Endothelial cell of umbilical vein (primary cell): ENCODE data around the gene MED12L. TPM values are rescaled to one million over a fixed set of nuclear protein-coding genes. Genes with fewer than 3 reads are reported as not detected.

Experiments used
- BruUV-seq: library from RNA; stranded (reverse); fragments of 400-500 nt; replicated peaks from 2 replicates; lab custom pipeline; 2021; lab: Mats Ljungman, UMichigan
- CTCF ChIA-PET: fragments of 300-600, 350-600 bp; sonication (Branson Sonifier 250); formaldehyde crosslinking; loops from one replicate; lab custom pipeline; 2021; ENCODE audit warnings: antibody characterized with exemption, inconsistent platforms; lab: Charles Lee
- POLR2A ChIA-PET: fragments of 300-600, 350-600 bp; sonication (Branson Sonifier 250); formaldehyde crosslinking; loops from one replicate; lab custom pipeline; 2021; ENCODE audit warnings: antibody characterized with exemption, inconsistent platforms; lab: Charles Lee
- DNase-seq: peaks from one replicate; pipeline ENCODE4 v3.0.0-alpha.2; 2011; ENCODE audit warnings: low read depth, low spot score
- FAIRE-seq: peaks from 2 replicates; lab custom pipeline; 2011; peaks lifted over from hg19 to GRCh38; lab: Jason Lieb, UNC
- H2AFZ ChIP-seq: 2 replicates; pipeline ENCODE4 v1.6.0; 2012; ENCODE audit warnings: low read depth, low read length, control low read depth, inconsistent platforms
- H3K27ac ChIP-seq: 2 replicates; pipeline ENCODE4 v1.5.1; 2011; ENCODE audit warnings: low read depth, mild to moderate bottlenecking, control low read depth, low read length, moderate library complexity; ENCODE audit not compliant: insufficient read depth
- H3K27me3 ChIP-seq, 2 experiments: 2 replicates each; pipeline versions ENCODE4 v1.6.0 to v1.6.1; 2011; ENCODE audit warnings: low read length in 2 of 2, mixed read lengths in 1 of 2; ENCODE audit not compliant: control insufficient read depth in 2 of 2, insufficient read depth in 2 of 2
- H3K36me3 ChIP-seq, 2 experiments: 2 replicates in 1 of 2; 3 replicates in 1 of 2; pipeline ENCODE4 v1.5.1; 2011; ENCODE audit warnings: low read length in 2 of 2, mild to moderate bottlenecking in 1 of 2, moderate library complexity in 1 of 2; ENCODE audit not compliant: control insufficient read depth in 2 of 2, insufficient read depth in 2 of 2; ENCODE audit errors: extremely low read depth in 1 of 2
- H3K4me1 ChIP-seq: 3 replicates; pipeline ENCODE4 v1.5.1; 2011; ENCODE audit warnings: mild to moderate bottlenecking, low read length; ENCODE audit not compliant: control insufficient read depth, insufficient read depth; ENCODE audit errors: extremely low read depth
- H3K4me2 ChIP-seq: 2 replicates; pipeline ENCODE4 v1.6.1; 2011; ENCODE audit warnings: low read length, control low read depth, mixed read lengths; ENCODE audit not compliant: insufficient read depth
- H3K4me3 ChIP-seq, 3 experiments: fragments of 200-600 bp in 1 of 3; sonication (generic), shearing (Covaris generic) in 1 of 3; replicated peaks in 1 of 3; 2 replicates each; pipeline ENCODE4 v1.5.1; 2011 to 2016; ENCODE audit warnings: control low read depth in 3 of 3, low read length in 3 of 3, mild to moderate bottlenecking in 2 of 3, inconsistent platforms in 1 of 3, low read depth in 1 of 3, moderate library complexity in 1 of 3; ENCODE audit not compliant: insufficient read depth in 1 of 3
- H3K79me2 ChIP-seq: 2 replicates; pipeline ENCODE4 v1.6.0; 2012; ENCODE audit warnings: low read length, inconsistent platforms; ENCODE audit not compliant: control insufficient read depth, insufficient read depth
- H3K9ac ChIP-seq: replicated peaks from 2 replicates; pipeline ENCODE3; 2011; ENCODE audit warnings: low read length, control low read depth; ENCODE audit not compliant: insufficient read depth; ENCODE audit errors: extremely low read depth
- H3K9me1 ChIP-seq: replicated peaks from 3 replicates; pipeline ENCODE4 v1.6.0; 2011; ENCODE audit warnings: mild to moderate bottlenecking, low read length; ENCODE audit not compliant: control insufficient read depth, insufficient read depth; ENCODE audit errors: extremely low read depth
- H3K9me3 ChIP-seq: replicated peaks from 2 replicates; pipeline ENCODE4 v1.5.1; 2012; ENCODE audit warnings: low read length, inconsistent platforms; ENCODE audit not compliant: control insufficient read depth, insufficient read depth
- H4K20me1 ChIP-seq: replicated peaks from 2 replicates; pipeline ENCODE3; 2011; ENCODE audit warnings: mild to moderate bottlenecking, low read length; ENCODE audit not compliant: control insufficient read depth, insufficient read depth; ENCODE audit errors: extremely low read depth
- CTCF ChIP-seq, 2 donors: IDR thresholded peaks; 1 replicate in 1 of 2; 2 replicates in 1 of 2; pipeline ENCODE4 v1.5.1; 2011; ENCODE audit warnings: low read length in 2 of 2, mild to moderate bottlenecking in 2 of 2, moderate library complexity in 2 of 2, control low read depth in 1 of 2, inconsistent platforms in 1 of 2, low read depth in 1 of 2; ENCODE audit not compliant: insufficient read depth in 1 of 2; ENCODE audit errors: extremely low read depth in 1 of 2
- EZH2 ChIP-seq: IDR thresholded peaks from 2 replicates; pipeline ENCODE4 v1.6.1; 2012; ENCODE audit warnings: borderline replicate concordance, low read depth, mild to moderate bottlenecking, moderate library complexity, low read length, inconsistent platforms; ENCODE audit not compliant: severe bottlenecking
- FOS ChIP-seq: IDR thresholded peaks from 2 replicates; pipeline ENCODE4 v1.6.1; 2011; ENCODE audit warnings: mild to moderate bottlenecking, low read length, moderate library complexity, borderline replicate concordance; ENCODE audit not compliant: insufficient read depth
- JUN ChIP-seq: IDR thresholded peaks from 2 replicates; pipeline ENCODE4 v1.6.1; 2011; ENCODE audit warnings: borderline replicate concordance, low read depth; ENCODE audit not compliant: insufficient read length, insufficient read depth
- MAX ChIP-seq: IDR thresholded peaks from 2 replicates; pipeline ENCODE4 v1.6.1; 2011; ENCODE audit not compliant: insufficient read depth, insufficient read length
- POLR2A ChIP-seq: IDR thresholded peaks from 2 replicates; pipeline ENCODE4 v1.6.1; 2012; ENCODE audit warnings: low read depth, mild to moderate bottlenecking, control low read depth, low read length
- dilution Hi-C: fragments of 300-500 bp; cut with MboI; formaldehyde crosslinking; loops from one replicate; pipeline ENCODE4 v1.15.0; 2019; ENCODE audit warnings: low sequenced_read_pairs; ENCODE audit not compliant: extremely low pct_ligation_motif_present
- intact Hi-C: fragments of 100-400 bp; cut with micrococcal nuclease; formaldehyde crosslinking; loops from one replicate; pipeline ENCODE4 v1.10.0; 2022
- polyA plus RNA-seq, 4 experiments: library from polyadenylated mRNA; depleted of rRNA in 3 of 4; stranded (reverse) in 3 of 4; unstranded in 1 of 4; fragments of >200 nt; gene quantifications; 2 replicates each; pipeline versions ENCODE4 v1.2.1 to v1.2.3, GENCODE V29; 2011 to 2012; ENCODE audit warnings: missing spikeins in 1 of 4
- total RNA-seq: library from RNA; stranded (reverse); gene quantifications from 2 replicates; pipeline ENCODE4 v1.2.3, GENCODE V29; 2021

MED12L gene
- total and polyA plus RNA-seq, 2 donors (not counting 3 experiments of a cell fraction or from before 2014, with no cell fraction given), result 0.03 to 0.27 TPM

- intact Hi-C loops, result no loop called here
- CTCF ChIA-PET, result interaction anchor here (1.0 kb wide), 1 partner anchor 536 kb away, joined by 4 read pairs; no protein-coding TSS in a partner anchor
- dilution Hi-C loops, result no loop called here
Observed at GRCh38 chr3:151382671-151383070, 297.2 kb downstream of the MED12L start.

More at GRCh38 chr3:151382671-151383070, 297.2 kb downstream of the MED12L start:
- Histone ChIP-seq H3K9me3 (no peaks in the 10 kb centered on the region), H3K4me2 (no peak overlapping the region), H3K4me1 (no peaks in the 10 kb centered on the region), H3K27me3 (no peaks in the 10 kb centered on the region), H2AFZ (no peak overlapping the region), H3K36me3 (no peaks in the 10 kb centered on the region), H3K27ac (no peak overlapping the region), H3K9me1 (no peaks in the 10 kb centered on the region), H3K4me3 (no peak overlapping the region), H3K9ac (no peak overlapping the region), H4K20me1 (no peaks in the 10 kb centered on the region), H3K79me2 (no peaks in the 10 kb centered on the region)
- DNase-seq, result no peak
- FAIRE-seq, result no peak
- POLR2A ChIA-PET, result no interaction called here
- no TSS peak for BruUV-seq
- TF ChIP-seq FOS (no peak), POLR2A (no peak), JUN (no peak), CTCF (IDR thresholded peaks at IDR 0.05; ENCODE audit: extremely low read depth in 1 of 2, insufficient read depth in 1 of 2, low read depth in 1 of 2, low read length in 2 of 2) (no peak), EZH2 (no peak), MAX (no peak)
